SU-DHL-6 (cell line): ENCODE results near the gene VSTM4.

Experiments
- H2AFZ ChIP-seq: fragments of 200-600 bp; sonication (generic); 2 replicates; pipeline ENCODE4 v1.6.1; 2014; ENCODE audit warnings: low read depth, mild to moderate bottlenecking, moderate library complexity, mixed read lengths, antibody characterized with exemption, low read length; ENCODE audit not compliant: severe bottlenecking
- H3F3A ChIP-seq: fragments of 200-600 bp; shearing (Covaris generic); 2 replicates; pipeline ENCODE4 v1.6.0; 2016; ENCODE audit warnings: antibody characterized with exemption, mild to moderate bottlenecking; ENCODE audit not compliant: insufficient read depth
- H3K27ac ChIP-seq: fragments of 200-600 bp; sonication (generic); 2 replicates; pipeline ENCODE4 v1.5.1; 2016; ENCODE audit warnings: low read depth, mild to moderate bottlenecking, low read length, moderate library complexity, mixed read lengths
- H3K27me3 ChIP-seq: fragments of 200-600 bp; sonication (generic), shearing (Covaris generic); 2 replicates; pipeline ENCODE4 v1.6.0; 2014; ENCODE audit warnings: mild to moderate bottlenecking, low read length
- H3K36me3 ChIP-seq: fragments of 200-600 bp; sonication (generic); 2 replicates; pipeline ENCODE4 v1.6.1; 2014; ENCODE audit warnings: mild to moderate bottlenecking, low read length, mixed read lengths
- H3K4me2 ChIP-seq: fragments of 300-600, 200-600 bp; shearing (Covaris generic), sonication (generic); 2 replicates; pipeline ENCODE4 v1.6.0; 2014; ENCODE audit warnings: low read length, low read depth, mild to moderate bottlenecking; ENCODE audit not compliant: poor library complexity, severe bottlenecking
- H3K4me3 ChIP-seq: fragments of 200-600 bp; sonication (generic); 2 replicates; pipeline ENCODE4 v1.5.1; 2014; ENCODE audit warnings: antibody characterized with exemption, low read length, mild to moderate bottlenecking, mixed read lengths; ENCODE audit not compliant: insufficient read depth, poor library complexity, severe bottlenecking
- H3K79me2 ChIP-seq: fragments of 200-600 bp; sonication (generic); 2 replicates; pipeline ENCODE4 v1.6.1; 2014; ENCODE audit warnings: mild to moderate bottlenecking, low read length, moderate library complexity; ENCODE audit not compliant: insufficient read depth
- H3K9ac ChIP-seq: fragments of 200-600 bp; sonication (generic); 2 replicates; pipeline ENCODE4 v1.7.0; 2014; ENCODE audit warnings: mild to moderate bottlenecking, low read length
- H3K9me2 ChIP-seq: fragments of 200-600 bp; sonication (generic); replicated peaks from 2 replicates; pipeline ENCODE4 v1.6.1; 2014; ENCODE audit warnings: low read length; ENCODE audit not compliant: insufficient read depth
- H3K9me3 ChIP-seq: fragments of 200-600 bp; sonication (generic); 2 replicates; pipeline ENCODE4 v1.6.1; 2014; ENCODE audit warnings: low read length, mixed read lengths; ENCODE audit not compliant: insufficient read depth
- H4K20me1 ChIP-seq: fragments of 200-600 bp; sonication (generic); 2 replicates; pipeline ENCODE4 v1.6.1; 2014; ENCODE audit warnings: low read depth, mild to moderate bottlenecking, antibody characterized with exemption, low read length, moderate library complexity, mixed read lengths
- EZH2phosphoT487 ChIP-seq: fragments of 200-600 bp; sonication (generic), shearing (Covaris generic); conservative IDR thresholded peaks from 2 replicates; pipeline ENCODE4 v1.6.1; 2018; ENCODE audit warnings: mild to moderate bottlenecking, antibody characterized with exemption, low read length, moderate library complexity, mixed read lengths
- TF ChIP-seq, protein P1 (sequence below): fragments of 200-600 bp; sonication (generic); IDR thresholded peaks from one replicate; pipeline ENCODE4 v1.5.1; 2017; ENCODE audit warnings: antibody characterized with exemption, mild to moderate bottlenecking, low read length, moderate library complexity; ENCODE audit not compliant: insufficient read depth, poor library complexity, severe bottlenecking

VSTM4 gene

DNA sequence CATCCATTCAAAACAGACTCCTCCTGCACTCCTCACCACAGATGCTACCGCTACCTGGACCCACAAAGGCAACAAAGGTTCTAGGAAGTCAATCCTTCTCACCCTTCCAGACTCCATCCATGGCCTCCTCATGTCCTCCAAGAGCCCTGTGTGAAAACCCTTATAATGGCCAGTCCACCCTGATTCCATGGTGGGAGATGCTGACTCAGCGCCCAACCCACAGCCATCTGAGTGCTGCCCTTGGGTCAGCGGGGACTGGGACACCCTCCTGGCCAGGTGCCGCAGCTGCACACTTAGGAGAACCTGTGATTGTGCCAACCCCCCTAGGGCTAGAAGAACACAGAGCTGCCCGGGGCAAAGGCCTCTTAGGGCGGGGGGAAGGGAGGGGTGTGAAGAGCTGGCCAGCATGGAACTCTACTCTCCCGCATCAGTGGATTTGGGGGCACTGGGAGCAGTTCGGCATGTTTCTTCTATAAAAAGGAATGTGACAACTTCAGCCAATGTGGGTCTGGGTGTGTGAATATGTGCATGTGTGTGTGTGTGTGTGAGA, 47.5 kb upstream of the VSTM4 start:
- TF ChIP-seq, protein P1, sequence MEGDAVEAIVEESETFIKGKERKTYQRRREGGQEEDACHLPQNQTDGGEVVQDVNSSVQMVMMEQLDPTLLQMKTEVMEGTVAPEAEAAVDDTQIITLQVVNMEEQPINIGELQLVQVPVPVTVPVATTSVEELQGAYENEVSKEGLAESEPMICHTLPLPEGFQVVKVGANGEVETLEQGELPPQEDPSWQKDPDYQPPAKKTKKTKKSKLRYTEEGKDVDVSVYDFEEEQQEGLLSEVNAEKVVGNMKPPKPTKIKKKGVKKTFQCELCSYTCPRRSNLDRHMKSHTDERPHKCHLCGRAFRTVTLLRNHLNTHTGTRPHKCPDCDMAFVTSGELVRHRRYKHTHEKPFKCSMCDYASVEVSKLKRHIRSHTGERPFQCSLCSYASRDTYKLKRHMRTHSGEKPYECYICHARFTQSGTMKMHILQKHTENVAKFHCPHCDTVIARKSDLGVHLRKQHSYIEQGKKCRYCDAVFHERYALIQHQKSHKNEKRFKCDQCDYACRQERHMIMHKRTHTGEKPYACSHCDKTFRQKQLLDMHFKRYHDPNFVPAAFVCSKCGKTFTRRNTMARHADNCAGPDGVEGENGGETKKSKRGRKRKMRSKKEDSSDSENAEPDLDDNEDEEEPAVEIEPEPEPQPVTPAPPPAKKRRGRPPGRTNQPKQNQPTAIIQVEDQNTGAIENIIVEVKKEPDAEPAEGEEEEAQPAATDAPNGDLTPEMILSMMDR = no peak
- no peak for TF ChIP-seq EZH2phosphoT487
- Histone ChIP-seq H3K9me2 (no peaks in the 10 kb centered on the region), H3K27ac (no peak overlapping the region), H3K27me3 (no peaks in the 10 kb centered on the region), H3K9ac (no peak overlapping the region), H4K20me1 (no peaks in the 10 kb centered on the region), H3K4me2 (no peak overlapping the region), H3K9me3 (no peaks in the 10 kb centered on the region), H3K4me3 (no peak overlapping the region), H3F3A (no peaks in the 10 kb centered on the region), H2AFZ (no peak overlapping the region), H3K79me2 (no peaks in the 10 kb centered on the region), H3K36me3 (no peaks in the 10 kb centered on the region)

DNA sequence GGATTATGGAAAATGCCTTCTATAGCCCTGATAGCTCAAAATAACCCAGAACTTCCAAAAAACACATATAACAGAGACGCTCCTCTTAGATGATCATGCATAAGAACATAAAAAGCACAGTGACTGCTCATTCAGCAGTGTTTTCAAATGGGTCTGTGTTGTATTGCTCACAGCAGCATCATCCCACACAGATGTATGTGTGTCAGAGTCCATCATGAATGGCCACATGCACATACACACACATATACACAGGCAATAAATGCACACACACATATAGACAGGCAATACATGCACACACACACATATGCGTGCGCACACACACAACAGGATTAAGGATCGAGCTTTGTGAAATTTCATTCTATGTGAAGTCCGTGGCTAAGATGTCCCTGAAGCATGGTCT, 46.7 kb upstream of the VSTM4 start:
- Histone ChIP-seq H3K27me3 (no peaks in the 10 kb centered on the region), H3K9me2 (no peaks in the 10 kb centered on the region), H3K4me2 (no peak overlapping the region), H3K9me3 (no peaks in the 10 kb centered on the region), H3K4me3 (no peak overlapping the region), H3F3A (no peaks in the 10 kb centered on the region), H3K27ac (no peak overlapping the region), H3K9ac (no peak overlapping the region), H3K36me3 (no peaks in the 10 kb centered on the region), H4K20me1 (no peaks in the 10 kb centered on the region), H3K79me2 (no peaks in the 10 kb centered on the region), H2AFZ (no peak overlapping the region)
- TF ChIP-seq, protein P1 = no peak
- no peak for TF ChIP-seq EZH2phosphoT487

DNA sequence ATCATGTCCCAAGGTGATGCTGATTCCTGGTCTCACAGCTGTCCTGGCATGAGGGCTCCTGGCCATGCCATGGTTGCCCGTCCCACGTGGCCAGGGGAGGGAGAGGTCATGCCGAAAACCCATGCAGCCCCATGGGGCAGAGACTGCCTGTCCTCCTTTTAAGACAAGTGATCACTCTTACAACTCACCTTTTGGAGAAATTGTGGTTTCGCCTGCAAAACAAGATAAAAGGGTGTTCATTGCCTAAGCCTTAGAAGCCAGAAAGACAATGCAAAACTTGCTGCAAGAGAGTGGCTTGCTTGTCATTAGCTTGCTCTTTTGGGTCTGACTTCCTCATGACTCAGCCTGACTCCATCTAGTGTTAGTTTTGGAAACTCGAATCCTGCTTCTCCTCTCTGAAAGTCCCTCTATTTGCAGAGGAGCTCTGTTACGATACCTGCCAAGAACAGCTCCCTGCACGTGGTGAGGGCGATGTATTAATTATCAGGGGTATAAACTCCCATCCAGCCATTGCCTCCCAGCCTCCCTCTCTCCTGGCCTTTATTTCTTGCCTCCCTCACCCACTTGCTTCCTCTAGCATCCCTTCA, 46.2 kb upstream of the VSTM4 start:
- no peak for TF ChIP-seq EZH2phosphoT487
- TF ChIP-seq, protein P1 = no peak
- Histone ChIP-seq H3K27me3 (no peaks in the 10 kb centered on the region), H3K9me3 (no peaks in the 10 kb centered on the region), H3K9me2 (no peaks in the 10 kb centered on the region), H3K4me2 (no peak overlapping the region), H3K36me3 (no peaks in the 10 kb centered on the region), H3K9ac (no peak overlapping the region), H3K79me2 (no peaks in the 10 kb centered on the region), H3K4me3 (no peak overlapping the region), H3F3A (no peaks in the 10 kb centered on the region), H3K27ac (no peak overlapping the region), H2AFZ (no peak overlapping the region), H4K20me1 (no peaks in the 10 kb centered on the region)
